SK-N-SH (cell line): ENCODE results near the gene TUBD1. TPM values are rescaled to one million over a fixed set of nuclear protein-coding genes. Genes with fewer than 3 reads are reported as not detected.

Source experiments
- CTCF ChIA-PET: fragments of 300-600, 350-600 bp; formaldehyde crosslinking; extraction: SDS; loops from one replicate; lab custom pipeline; 2021; lab: Yijun Ruan, JAX
- POLR2A ChIA-PET: fragments of 350-600 bp; sonication (Branson Sonifier 250); formaldehyde crosslinking; extraction: SDS; loops from one replicate; lab custom pipeline; 2020; ENCODE audit warnings: antibody characterized with exemption, inconsistent platforms; lab: Yijun Ruan, JAX
- DNase-seq: peaks from one replicate; pipeline ENCODE4 v3.0.0; 2012
- H2AFZ ChIP-seq: fragments of 200-600 bp; sonication (generic); 2 replicates; pipeline ENCODE4 v1.8.1; 2016; ENCODE audit warnings: antibody characterized with exemption, mild to moderate bottlenecking, low read depth
- H3F3A ChIP-seq: fragments of 200-600 bp; sonication (generic); replicated peaks from 2 replicates; pipeline ENCODE3; 2016; ENCODE audit warnings: antibody characterized with exemption, mild to moderate bottlenecking; ENCODE audit not compliant: insufficient read depth
- H3K27ac ChIP-seq, 2 experiments: fragments of 200-500 bp in 1 of 2; fragments of 200-600 bp in 1 of 2; sonication (Bioruptor generic) in 1 of 2; sonication (generic), shearing (Covaris generic) in 1 of 2; 2 replicates each; pipeline versions ENCODE4 v1.5.1 to v1.6.1; 2014 to 2016; ENCODE audit warnings: low read depth in 2 of 2, inconsistent platforms in 1 of 2, low read length in 1 of 2, mild to moderate bottlenecking in 1 of 2, mixed read lengths in 1 of 2
- H3K27me3 ChIP-seq: fragments of 200-600 bp; sonication (generic), shearing (Covaris generic); 2 replicates; pipeline ENCODE4 v1.6.1; 2016; ENCODE audit warnings: mixed run types; ENCODE audit not compliant: insufficient read depth
- H3K36me3 ChIP-seq, 2 experiments: fragments of 200-500 bp in 1 of 2; fragments of 200-600 bp in 1 of 2; sonication (Bioruptor generic) in 1 of 2; sonication (generic) in 1 of 2; replicated peaks in 1 of 2; 2 replicates each; pipeline versions ENCODE3 to v1.5.1; 2014 to 2016; ENCODE audit warnings: low read length in 1 of 2, mild to moderate bottlenecking in 1 of 2; ENCODE audit not compliant: insufficient read depth in 2 of 2, control insufficient read depth in 1 of 2
- H3K4me1 ChIP-seq, 2 experiments: fragments of 200-500 bp in 1 of 2; fragments of 200-600 bp in 1 of 2; sonication (Bioruptor generic) in 1 of 2; sonication (generic), shearing (Covaris generic) in 1 of 2; 2 replicates each; pipeline versions ENCODE4 v1.5.1 to v1.6.1; 2014 to 2016; ENCODE audit warnings: low read depth in 1 of 2, low read length in 1 of 2, mixed run types in 1 of 2; ENCODE audit not compliant: insufficient read depth in 2 of 2, control insufficient read depth in 1 of 2
- H3K4me2 ChIP-seq: fragments of 200-600 bp; sonication (generic), shearing (Covaris generic); 2 replicates; pipeline ENCODE4 v1.6.1; 2017; ENCODE audit warnings: mixed run types
- H3K4me3 ChIP-seq, 2 experiments: fragments of 200-500 bp in 1 of 2; fragments of 200-600 bp in 1 of 2; sonication (Bioruptor generic) in 1 of 2; sonication (generic), shearing (Covaris generic) in 1 of 2; 2 replicates each; pipeline versions ENCODE4 v1.5.1 to v1.8.1; 2014 to 2016; ENCODE audit warnings: low read depth in 2 of 2, inconsistent platforms in 1 of 2, low read length in 1 of 2, mild to moderate bottlenecking in 1 of 2, mixed read lengths in 1 of 2, moderate library complexity in 1 of 2
- H3K79me2 ChIP-seq: fragments of 200-600 bp; sonication (generic); 2 replicates; pipeline ENCODE4 v1.8.1; 2017; ENCODE audit warnings: mild to moderate bottlenecking; ENCODE audit not compliant: insufficient read depth
- H3K9ac ChIP-seq: fragments of 200-600 bp; sonication (generic); 2 replicates; pipeline ENCODE4 v1.6.1; 2017; ENCODE audit warnings: mixed run types
- H3K9me2 ChIP-seq: fragments of 200-600 bp; sonication (generic); 2 replicates; pipeline ENCODE4 v1.6.1; 2017; ENCODE audit warnings: mixed run types
- H3K9me3 ChIP-seq: fragments of 200-600 bp; sonication (generic); 2 replicates; pipeline ENCODE4 v1.6.1; 2017; ENCODE audit warnings: mixed run types, mild to moderate bottlenecking, moderate library complexity
- H4K20me1 ChIP-seq: fragments of 200-600 bp; sonication (generic); 2 replicates; pipeline ENCODE4 v1.6.1; 2017; ENCODE audit warnings: mild to moderate bottlenecking, mixed run types; ENCODE audit not compliant: insufficient read depth
- CHD2 ChIP-seq: fragments of 150-350 bp; IDR thresholded peaks from 2 replicates; pipeline ENCODE4 v1.6.1; 2018; ENCODE audit warnings: low read length; ENCODE audit not compliant: partially characterized antibody
- CTCF ChIP-seq: fragments of 200-600 bp; sonication (generic); IDR thresholded peaks from 2 replicates; pipeline ENCODE4 v1.6.1; 2017; ENCODE audit warnings: antibody characterized with exemption, mild to moderate bottlenecking, moderate library complexity
- ELF1 ChIP-seq: IDR thresholded peaks from 2 replicates; pipeline ENCODE4 v1.4.0; 2012
- EZH2phosphoT487 ChIP-seq: fragments of 200-600 bp; sonication (generic); IDR thresholded peaks from 2 replicates; pipeline ENCODE4 v1.6.1; 2017; ENCODE audit warnings: low read depth, mixed run types, mild to moderate bottlenecking, antibody characterized with exemption, moderate library complexity, borderline replicate concordance
- FOSL2 ChIP-seq: IDR thresholded peaks from 2 replicates; pipeline ENCODE4 v1.4.0; 2012; ENCODE audit warnings: low read depth, mild to moderate bottlenecking, moderate library complexity, borderline replicate concordance
- FOXJ3 ChIP-seq: sonication (generic); formaldehyde crosslinking; IDR thresholded peaks from 2 replicates; pipeline ENCODE4 v1.5.1; 2020; ENCODE audit warnings: mild to moderate bottlenecking, missing genetic modification reagents
- FOXM1 ChIP-seq: IDR thresholded peaks from 2 replicates; pipeline ENCODE4 v1.4.0; 2012; ENCODE audit warnings: low read depth, mild to moderate bottlenecking
- GABPA ChIP-seq: IDR thresholded peaks from 2 replicates; pipeline ENCODE4 v1.4.0; 2012; ENCODE audit warnings: low read depth, mild to moderate bottlenecking
- GATA2 ChIP-seq: sonication (generic); formaldehyde crosslinking; IDR thresholded peaks from 2 replicates; pipeline ENCODE4 v1.5.0; 2020; ENCODE audit warnings: mild to moderate bottlenecking, missing genetic modification reagents
- IRF3 ChIP-seq: fragments of 150-350 bp; IDR thresholded peaks from 2 replicates; pipeline ENCODE4 v1.6.1; 2016; ENCODE audit warnings: mild to moderate bottlenecking, low read depth, low read length
- MAX ChIP-seq: IDR thresholded peaks from 2 replicates; pipeline ENCODE4 v1.4.0; 2012; ENCODE audit warnings: low read depth
- MEF2A ChIP-seq: IDR thresholded peaks from 2 replicates; pipeline ENCODE4 v1.4.0; 2012; ENCODE audit warnings: low read depth, borderline replicate concordance
- MXI1 ChIP-seq: IDR thresholded peaks from 2 replicates; pipeline ENCODE4 v1.6.1; 2012; ENCODE audit warnings: mild to moderate bottlenecking, low read depth, low read length, improper control_type of control experiment
- NFIC ChIP-seq: IDR thresholded peaks from 2 replicates; pipeline ENCODE4 v1.4.0; 2012; ENCODE audit warnings: borderline replicate concordance
- NRF1 ChIP-seq: IDR thresholded peaks from 2 replicates; pipeline ENCODE4 v1.6.1; 2012; ENCODE audit warnings: low read depth, mild to moderate bottlenecking, low read length
- RAD21 ChIP-seq: IDR thresholded peaks from 2 replicates; pipeline ENCODE4 v1.6.1; 2012; ENCODE audit warnings: mild to moderate bottlenecking, low read length
- REST ChIP-seq: IDR thresholded peaks from 2 replicates; pipeline ENCODE4 v1.6.1; 2012; ENCODE audit warnings: mild to moderate bottlenecking, low read depth, low read length, moderate library complexity
- RXRA ChIP-seq: IDR thresholded peaks from 2 replicates; pipeline ENCODE4 v1.4.0; 2012; ENCODE audit warnings: low read depth, mild to moderate bottlenecking, borderline replicate concordance
- SIN3A ChIP-seq: IDR thresholded peaks from 2 replicates; pipeline ENCODE4 v1.6.1; 2012; ENCODE audit warnings: low read depth, mild to moderate bottlenecking, low read length, moderate library complexity, borderline replicate concordance
- TAF1 ChIP-seq: IDR thresholded peaks from 2 replicates; pipeline ENCODE4 v1.6.1; 2012; ENCODE audit warnings: low read depth, mild to moderate bottlenecking, low read length, moderate library complexity, borderline replicate concordance
- TCF12 ChIP-seq: IDR thresholded peaks from 2 replicates; pipeline ENCODE4 v1.4.0; 2012
- TEAD4 ChIP-seq: IDR thresholded peaks from 2 replicates; pipeline ENCODE4 v1.4.0; 2012; ENCODE audit warnings: mild to moderate bottlenecking, borderline replicate concordance; ENCODE audit not compliant: insufficient read depth
- YY1 ChIP-seq: IDR thresholded peaks from 2 replicates; pipeline ENCODE4 v1.4.0; 2012; ENCODE audit warnings: low read depth, mild to moderate bottlenecking
- ZBTB33 ChIP-seq: IDR thresholded peaks from 2 replicates; pipeline ENCODE4 v1.4.0; 2012; ENCODE audit warnings: low read depth, borderline replicate concordance
- WGBS: methylation state at CpG from one replicate; pipeline ENCODE4 v1.1.6; 2017; ENCODE audit warnings: low lambda C conversion rate; 5-methylcytosine and 5-hydroxymethylcytosine counted together
- polyA plus RNA-seq, 3 experiments: library from polyadenylated mRNA; depleted of rRNA; stranded (reverse); fragments of >200 nt; gene quantifications; 2 replicates each; pipeline ENCODE4 v1.2.3, GENCODE V29; 2012

Gene TUBD1
- 3.2 and 5.4 TPM in 2 replicates for polyA plus RNA-seq (2012; rRNA removed)
- polyA plus RNA-seq (2012; cell fraction: cytosol; rRNA removed): 3.4 and 4.2 TPM in 2 replicates
- polyA plus RNA-seq (2012; cell fraction: nucleus; rRNA removed): 2.4 and 4.0 TPM in 2 replicates

- Histone ChIP-seq H3K9ac (peak within 1 kb of the TSS; percentile 82), H2AFZ (peak within 1 kb of the TSS; percentile 89), H3K4me3 (peak within 1 kb of the TSS; percentile 70 to 80), H3F3A (peaks cover 25% of the 10 kb centered on the region), H3K27ac (peak within 1 kb of the TSS; percentile 58 to 64), H3K9me2 (no peaks in the 10 kb centered on the region), H3K9me3 (no peaks in the 10 kb centered on the region), H3K4me2 (peak within 1 kb of the TSS; percentile 90), H4K20me1 (peaks cover 8% of the 10 kb centered on the region), H3K4me1 (peaks cover 3 to 17% of the 10 kb centered on the region in 2 experiments; a peak in 3 of 4 replicates), H3K27me3 (no peaks in the 10 kb centered on the region), H3K79me2 (peaks cover 79% of the 10 kb centered on the region), H3K36me3 (peaks cover 0 to 4% of the 10 kb centered on the region in 2 experiments)
- ChIA-PET POLR2A (interaction anchor here (0.5 kb wide), 1 partner anchor 542 kb away, joined by 3 read pairs; no protein-coding TSS in a partner anchor), CTCF (interaction anchor here (1.3 to 3.3 kb wide), 3 partner anchors 21 to 145 kb away, joined by 3 to 20 read pairs (median 14); no protein-coding TSS in a partner anchor)
- peak; percentile 99 for DNase-seq
- under 1% methylated on average over 60 of the region's 61 CpGs for WGBS
- no peak for TF ChIP-seq IRF3
- TF ChIP-seq TEAD4: no peak
- no peak for TF ChIP-seq RXRA
- peak; percentile 58 for TF ChIP-seq MXI1
- no peak for TF ChIP-seq FOXJ3 (CRISPR knock-in tag)
- TF ChIP-seq NFIC: no peak
- TF ChIP-seq SIN3A: peak; percentile 78
- no peak for TF ChIP-seq FOXM1
- no peak for TF ChIP-seq TCF12
- TF ChIP-seq FOSL2: no peak
- TF ChIP-seq GATA2 (CRISPR knock-in tag): peak; percentile 21; the same call in 1 of the 2 replicates
- no peak for TF ChIP-seq GABPA
- no peak for TF ChIP-seq CHD2
- TF ChIP-seq ELF1: no peak
- TF ChIP-seq EZH2phosphoT487: no peak
- TF ChIP-seq RAD21: no peak
- TF ChIP-seq CTCF: no peak
- TF ChIP-seq YY1: peak; percentile 96
- no peak; the same call in 1 of the 2 replicates for TF ChIP-seq MEF2A
- 0 out of 2 replicates have a peak, but pooled peaks have one; percentile 45 for TF ChIP-seq REST
- peak; percentile 99 for TF ChIP-seq NRF1
- TF ChIP-seq MAX: peak; percentile 47; the same call in 1 of the 2 replicates
- TF ChIP-seq TAF1: peak; percentile 95
- TF ChIP-seq ZBTB33: no peak
Observed at GRCh38 chr17:59892924-59893675, at the start of gene TUBD1, which contains the start of gene RPS6KB1. Gene TUBD1 (minus strand): TSS chr17:59892943. CDS start chr17:59891002, 1,941 bp downstream. Gene RPS6KB1 (plus strand): TSS chr17:59893121. CDS start chr17:59893185, 64 bp downstream.
